GM12878 (cell line): ENCODE data around the gene LRRC8A. TPM values are rescaled to one million over a fixed set of nuclear protein-coding genes. Genes with fewer than 3 reads are reported as not detected.

Experiments
- ATAC-seq: fragments of 200-7000 bp; cut with Tn5 transposase; 3 replicates; pipeline ENCODE4 v1.9.1; 2020; ENCODE audit warnings: mild to moderate bottlenecking, moderate library complexity
- BruUV-seq: library from RNA; stranded (reverse); fragments of 400-500 nt; replicated peaks from 2 replicates; lab custom pipeline; 2021; lab: Mats Ljungman, UMichigan
- CTCF ChIA-PET: fragments of 300-600 bp; sonication (Branson Sonifier 250); formaldehyde crosslinking; extraction: SDS; loops from one replicate; lab custom pipeline; 2021; ENCODE audit warnings: inconsistent platforms; lab: Yijun Ruan, JAX
- POLR2A ChIA-PET: fragments of 350-600 bp; formaldehyde crosslinking; extraction: SDS; loops from one replicate; lab custom pipeline; 2021; ENCODE audit warnings: inconsistent platforms; lab: Charles Lee
- RAD21 ChIA-PET: fragments of 300-600 bp; sonication (Branson Sonifier 250); formaldehyde crosslinking; loops from one replicate; lab custom pipeline; 2023; ENCODE audit warnings: antibody characterized with exemption; ENCODE audit not compliant: unreplicated experiment; lab: Charles Lee
- SMC1A ChIA-PET: fragments of 300-600 bp; sonication (Branson Sonifier 250); formaldehyde crosslinking; loops from one replicate; lab custom pipeline; 2023; ENCODE audit not compliant: unreplicated experiment, uncharacterized antibody; lab: Charles Lee
- DNase-seq: peaks from one replicate; pipeline ENCODE4 v3.0.0-alpha.2; 2011; ENCODE audit warnings: low read depth, low spot score
- FAIRE-seq: peaks from 3 replicates; lab custom pipeline; 2011; peaks lifted over from hg19 to GRCh38; lab: Jason Lieb, UNC
- H2AFZ ChIP-seq: 2 replicates; pipeline ENCODE4 v1.6.0; 2011; ENCODE audit warnings: low read depth, low read length, control low read depth; ENCODE audit not compliant: control insufficient read depth
- H3K27ac ChIP-seq: 2 replicates; pipeline ENCODE4 v1.5.1; 2011; ENCODE audit warnings: control low read depth; ENCODE audit not compliant: control insufficient read depth, insufficient read depth
- H3K27me3 ChIP-seq, 2 experiments: replicated peaks in 1 of 2; 2 replicates each; pipeline versions ENCODE4 v1.6.0 to v1.6.1; 2011; ENCODE audit warnings: low read length in 1 of 2; ENCODE audit not compliant: control insufficient read depth in 2 of 2, insufficient read depth in 2 of 2
- H3K36me3 ChIP-seq, 2 experiments: 2 replicates each; pipeline ENCODE4 v1.5.1; 2011; ENCODE audit warnings: low read length in 1 of 2; ENCODE audit not compliant: control insufficient read depth in 2 of 2, insufficient read depth in 2 of 2
- H3K4me1 ChIP-seq: 2 replicates; pipeline ENCODE4 v1.6.1; 2011; ENCODE audit warnings: mild to moderate bottlenecking, low read length, moderate library complexity, mixed read lengths; ENCODE audit not compliant: control insufficient read depth, insufficient read depth
- H3K4me2 ChIP-seq: 2 replicates; pipeline ENCODE4 v1.6.0; 2011; ENCODE audit warnings: control low read depth; ENCODE audit not compliant: control insufficient read depth, insufficient read depth
- H3K4me3 ChIP-seq: fragments of 200-600 bp; sonication (generic); 2 replicates; pipeline ENCODE4 v1.5.1; 2016
- H3K79me2 ChIP-seq: 2 replicates; pipeline ENCODE4 v1.6.0; 2011; ENCODE audit warnings: low read length; ENCODE audit not compliant: control insufficient read depth, insufficient read depth
- H3K9ac ChIP-seq: 2 replicates; pipeline ENCODE4 v1.8.0; 2011; ENCODE audit warnings: low read length, control low read depth, mixed read lengths; ENCODE audit not compliant: control insufficient read depth, insufficient read depth
- H3K9me3 ChIP-seq: replicated peaks from 3 replicates; pipeline ENCODE4 v1.5.1; 2011; ENCODE audit warnings: mild to moderate bottlenecking, low read length; ENCODE audit not compliant: control insufficient read depth, insufficient read depth
- H4K20me1 ChIP-seq: 2 replicates; pipeline ENCODE4 v1.6.0; 2011; ENCODE audit not compliant: control insufficient read depth, insufficient read depth
- JUNB ChIP-seq: IDR thresholded peaks from 2 replicates; pipeline ENCODE4 v1.6.1; 2016; ENCODE audit warnings: antibody characterized with exemption, mild to moderate bottlenecking
- NFXL1 ChIP-seq: fragments of 450-650 bp; IDR thresholded peaks from 2 replicates; pipeline ENCODE4 v1.6.1; 2017; ENCODE audit warnings: antibody characterized with exemption, mild to moderate bottlenecking, borderline replicate concordance
- NFYB ChIP-seq: IDR thresholded peaks from 2 replicates; pipeline ENCODE4 v1.6.1; 2011; ENCODE audit warnings: low read depth, mild to moderate bottlenecking, low read length, improper control_type of control experiment, moderate library complexity; ENCODE audit not compliant: insufficient read depth
- SREBF2 ChIP-seq: IDR thresholded peaks from 2 replicates; pipeline ENCODE4 v1.6.1; 2012; ENCODE audit warnings: mild to moderate bottlenecking, low read length
- WGBS: methylation state at CpG from one replicate; pipeline ENCODE4 v1.1.6; 2016; ENCODE audit warnings: low lambda C conversion rate; ENCODE audit not compliant: insufficient replicate concordance, insufficient coverage; ENCODE audit errors: missing lambda C conversion rate; 5-methylcytosine and 5-hydroxymethylcytosine counted together
- in situ Hi-C: fragments of 300-500 bp; cut with MboI; formaldehyde crosslinking; loops from 9 replicates; pipeline ENCODE4 v1.14.3; 2018; ENCODE audit warnings: mixed read lengths
- intact Hi-C: fragments of 100-400 bp; cut with micrococcal nuclease; formaldehyde crosslinking; loops from one replicate; pipeline ENCODE4 v1.14.2; 2022; ENCODE audit not compliant: unreplicated experiment
- polyA plus RNA-seq, 11 experiments: library from polyadenylated mRNA; depleted of rRNA in 4 of 11; unstranded in 6 of 11; stranded (reverse) in 5 of 11; fragments of >200 nt; fragmentation: Nextera tagmentation in 4 of 11; fragmentation: Illumina TruSeq in 1 of 11; extraction: Ambion mirVana in 4 of 11; extraction: Trizol in 1 of 11; gene quantifications; 1 replicate in 1 of 11; 2 replicates in 10 of 11; pipeline versions ENCODE4 v1.2.1 to v1.2.3, GENCODE V29; 2011 to 2016; ENCODE audit warnings: inconsistent platforms in 2 of 11, missing spikeins in 2 of 11, low read depth in 1 of 11
- total RNA-seq, 4 experiments: library from RNA; depleted of rRNA in 3 of 4; stranded (reverse); fragments of >200 nt in 3 of 4; fragmentation: Illumina TruSeq in 1 of 4; extraction: Trizol in 1 of 4; gene quantifications; 2 replicates each; pipeline versions ENCODE4 v1.2.1 to v1.2.3, GENCODE V29; 2013 to 2021
- TF ChIP-seq, protein P1 (sequence below): fragments of 450-650 bp; formaldehyde crosslinking; IDR thresholded peaks from 2 replicates; pipeline ENCODE4 v1.4.0; 2020; ENCODE audit warnings: mild to moderate bottlenecking, moderate library complexity
- TF ChIP-seq, protein P2 (sequence below): fragments of 450-650 bp; IDR thresholded peaks from 2 replicates; pipeline ENCODE4 v1.6.1; 2017; ENCODE audit warnings: mild to moderate bottlenecking
- TF ChIP-seq, protein P3 (sequence below): fragments of 450-650 bp; IDR thresholded peaks from 2 replicates; pipeline ENCODE4 v1.6.1; 2016; ENCODE audit warnings: mild to moderate bottlenecking, moderate library complexity, borderline replicate concordance
- TF ChIP-seq, protein P4 (sequence below): fragments of 450-650 bp; IDR thresholded peaks from 2 replicates; pipeline ENCODE4 v1.6.1; 2016; ENCODE audit warnings: mild to moderate bottlenecking

Gene LRRC8A
- total and polyA plus RNA-seq, 10 of the 15 experiments (the other 5 are each of a cell fraction or from before 2014, with no cell fraction given): 1.6 to 15.9 (median 9.7) TPM

DNA sequence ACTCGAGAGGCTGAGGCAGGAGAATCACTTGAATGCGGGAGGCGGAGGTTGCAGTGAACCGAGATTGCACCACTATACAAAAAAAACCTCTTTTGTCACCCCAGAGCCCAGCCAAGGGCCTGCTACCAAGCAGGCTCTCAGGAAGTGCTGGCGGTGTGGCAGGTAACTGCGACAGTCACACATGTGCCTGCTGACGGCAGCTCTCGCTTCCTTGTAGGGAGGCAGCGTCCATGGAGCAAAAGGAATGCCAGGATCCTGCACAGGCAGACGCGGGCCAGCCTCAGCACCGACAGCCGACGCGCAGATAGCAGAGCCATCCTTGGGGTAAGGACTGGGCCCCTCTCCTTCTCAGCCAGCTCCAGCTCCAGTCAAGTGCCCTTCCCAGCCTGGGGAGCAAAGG lies 3.9 kb downstream of the LRRC8A start:
- intact Hi-C loops: no loop called here
- ChIA-PET SMC1A (no interaction called here), POLR2A (no interaction called here), CTCF (no interaction called here), RAD21 (no interaction called here)
- Histone ChIP-seq H2AFZ (no peak overlapping the region), H3K9me3 (no peaks in the 10 kb centered on the region), H4K20me1 (no peaks in the 10 kb centered on the region), H3K36me3 (peaks cover 6 to 7% of the 10 kb centered on the region in 2 experiments; a peak in 3 of 4 replicates), H3K4me1 (no peaks in the 10 kb centered on the region), H3K4me2 (no peak overlapping the region), H3K79me2 (peaks cover 32% of the 10 kb centered on the region), H3K27ac (no peak overlapping the region), H3K27me3 (no peaks in the 10 kb centered on the region), H3K9ac (no peak overlapping the region), H3K4me3 (no peak overlapping the region)
- DNase-seq: no peak
- FAIRE-seq: no peak
- TF ChIP-seq, protein P1, sequence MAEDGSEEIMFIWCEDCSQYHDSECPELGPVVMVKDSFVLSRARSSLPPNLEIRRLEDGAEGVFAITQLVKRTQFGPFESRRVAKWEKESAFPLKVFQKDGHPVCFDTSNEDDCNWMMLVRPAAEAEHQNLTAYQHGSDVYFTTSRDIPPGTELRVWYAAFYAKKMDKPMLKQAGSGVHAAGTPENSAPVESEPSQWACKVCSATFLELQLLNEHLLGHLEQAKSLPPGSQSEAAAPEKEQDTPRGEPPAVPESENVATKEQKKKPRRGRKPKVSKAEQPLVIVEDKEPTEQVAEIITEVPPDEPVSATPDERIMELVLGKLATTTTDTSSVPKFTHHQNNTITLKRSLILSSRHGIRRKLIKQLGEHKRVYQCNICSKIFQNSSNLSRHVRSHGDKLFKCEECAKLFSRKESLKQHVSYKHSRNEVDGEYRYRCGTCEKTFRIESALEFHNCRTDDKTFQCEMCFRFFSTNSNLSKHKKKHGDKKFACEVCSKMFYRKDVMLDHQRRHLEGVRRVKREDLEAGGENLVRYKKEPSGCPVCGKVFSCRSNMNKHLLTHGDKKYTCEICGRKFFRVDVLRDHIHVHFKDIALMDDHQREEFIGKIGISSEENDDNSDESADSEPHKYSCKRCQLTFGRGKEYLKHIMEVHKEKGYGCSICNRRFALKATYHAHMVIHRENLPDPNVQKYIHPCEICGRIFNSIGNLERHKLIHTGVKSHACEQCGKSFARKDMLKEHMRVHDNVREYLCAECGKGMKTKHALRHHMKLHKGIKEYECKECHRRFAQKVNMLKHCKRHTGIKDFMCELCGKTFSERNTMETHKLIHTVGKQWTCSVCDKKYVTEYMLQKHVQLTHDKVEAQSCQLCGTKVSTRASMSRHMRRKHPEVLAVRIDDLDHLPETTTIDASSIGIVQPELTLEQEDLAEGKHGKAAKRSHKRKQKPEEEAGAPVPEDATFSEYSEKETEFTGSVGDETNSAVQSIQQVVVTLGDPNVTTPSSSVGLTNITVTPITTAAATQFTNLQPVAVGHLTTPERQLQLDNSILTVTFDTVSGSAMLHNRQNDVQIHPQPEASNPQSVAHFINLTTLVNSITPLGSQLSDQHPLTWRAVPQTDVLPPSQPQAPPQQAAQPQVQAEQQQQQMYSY: no peak
- TF ChIP-seq, protein P2, sequence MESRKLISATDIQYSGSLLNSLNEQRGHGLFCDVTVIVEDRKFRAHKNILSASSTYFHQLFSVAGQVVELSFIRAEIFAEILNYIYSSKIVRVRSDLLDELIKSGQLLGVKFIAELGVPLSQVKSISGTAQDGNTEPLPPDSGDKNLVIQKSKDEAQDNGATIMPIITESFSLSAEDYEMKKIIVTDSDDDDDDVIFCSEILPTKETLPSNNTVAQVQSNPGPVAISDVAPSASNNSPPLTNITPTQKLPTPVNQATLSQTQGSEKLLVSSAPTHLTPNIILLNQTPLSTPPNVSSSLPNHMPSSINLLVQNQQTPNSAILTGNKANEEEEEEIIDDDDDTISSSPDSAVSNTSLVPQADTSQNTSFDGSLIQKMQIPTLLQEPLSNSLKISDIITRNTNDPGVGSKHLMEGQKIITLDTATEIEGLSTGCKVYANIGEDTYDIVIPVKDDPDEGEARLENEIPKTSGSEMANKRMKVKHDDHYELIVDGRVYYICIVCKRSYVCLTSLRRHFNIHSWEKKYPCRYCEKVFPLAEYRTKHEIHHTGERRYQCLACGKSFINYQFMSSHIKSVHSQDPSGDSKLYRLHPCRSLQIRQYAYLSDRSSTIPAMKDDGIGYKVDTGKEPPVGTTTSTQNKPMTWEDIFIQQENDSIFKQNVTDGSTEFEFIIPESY: no peak
- TF ChIP-seq SREBF2 (no peak), JUNB (no peak), NFYB (no peak), NFXL1 (no peak)
- TF ChIP-seq, protein P3, sequence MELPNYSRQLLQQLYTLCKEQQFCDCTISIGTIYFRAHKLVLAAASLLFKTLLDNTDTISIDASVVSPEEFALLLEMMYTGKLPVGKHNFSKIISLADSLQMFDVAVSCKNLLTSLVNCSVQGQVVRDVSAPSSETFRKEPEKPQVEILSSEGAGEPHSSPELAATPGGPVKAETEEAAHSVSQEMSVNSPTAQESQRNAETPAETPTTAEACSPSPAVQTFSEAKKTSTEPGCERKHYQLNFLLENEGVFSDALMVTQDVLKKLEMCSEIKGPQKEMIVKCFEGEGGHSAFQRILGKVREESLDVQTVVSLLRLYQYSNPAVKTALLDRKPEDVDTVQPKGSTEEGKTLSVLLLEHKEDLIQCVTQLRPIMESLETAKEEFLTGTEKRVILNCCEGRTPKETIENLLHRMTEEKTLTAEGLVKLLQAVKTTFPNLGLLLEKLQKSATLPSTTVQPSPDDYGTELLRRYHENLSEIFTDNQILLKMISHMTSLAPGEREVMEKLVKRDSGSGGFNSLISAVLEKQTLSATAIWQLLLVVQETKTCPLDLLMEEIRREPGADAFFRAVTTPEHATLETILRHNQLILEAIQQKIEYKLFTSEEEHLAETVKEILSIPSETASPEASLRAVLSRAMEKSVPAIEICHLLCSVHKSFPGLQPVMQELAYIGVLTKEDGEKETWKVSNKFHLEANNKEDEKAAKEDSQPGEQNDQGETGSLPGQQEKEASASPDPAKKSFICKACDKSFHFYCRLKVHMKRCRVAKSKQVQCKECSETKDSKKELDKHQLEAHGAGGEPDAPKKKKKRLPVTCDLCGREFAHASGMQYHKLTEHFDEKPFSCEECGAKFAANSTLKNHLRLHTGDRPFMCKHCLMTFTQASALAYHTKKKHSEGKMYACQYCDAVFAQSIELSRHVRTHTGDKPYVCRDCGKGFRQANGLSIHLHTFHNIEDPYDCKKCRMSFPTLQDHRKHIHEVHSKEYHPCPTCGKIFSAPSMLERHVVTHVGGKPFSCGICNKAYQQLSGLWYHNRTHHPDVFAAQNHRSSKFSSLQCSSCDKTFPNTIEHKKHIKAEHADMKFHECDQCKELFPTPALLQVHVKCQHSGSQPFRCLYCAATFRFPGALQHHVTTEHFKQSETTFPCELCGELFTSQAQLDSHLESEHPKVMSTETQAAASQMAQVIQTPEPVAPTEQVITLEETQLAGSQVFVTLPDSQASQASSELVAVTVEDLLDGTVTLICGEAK: no peak
- TF ChIP-seq, protein P4, sequence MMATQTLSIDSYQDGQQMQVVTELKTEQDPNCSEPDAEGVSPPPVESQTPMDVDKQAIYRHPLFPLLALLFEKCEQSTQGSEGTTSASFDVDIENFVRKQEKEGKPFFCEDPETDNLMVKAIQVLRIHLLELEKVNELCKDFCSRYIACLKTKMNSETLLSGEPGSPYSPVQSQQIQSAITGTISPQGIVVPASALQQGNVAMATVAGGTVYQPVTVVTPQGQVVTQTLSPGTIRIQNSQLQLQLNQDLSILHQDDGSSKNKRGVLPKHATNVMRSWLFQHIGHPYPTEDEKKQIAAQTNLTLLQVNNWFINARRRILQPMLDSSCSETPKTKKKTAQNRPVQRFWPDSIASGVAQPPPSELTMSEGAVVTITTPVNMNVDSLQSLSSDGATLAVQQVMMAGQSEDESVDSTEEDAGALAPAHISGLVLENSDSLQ: no peak
- 98% methylated on average over 15 of the region's 15 CpGs for WGBS
- no peak for ATAC-seq
- in situ Hi-C loops: no loop called here
- BruUV-seq: no TSS peak
